GM18511 (cell line): ENCODE results near the gene MYO16.

ENCODE experiments used
- ATAC-seq: cut with Tn5 transposase; IDR thresholded peaks from one replicate; pipeline ENCODE4 v1.9.1; 2021; ENCODE audit warnings: mild to moderate bottlenecking, moderate library complexity; ENCODE audit not compliant: unreplicated experiment

MYO16 gene

GRCh38 chr13:108662528-108662927 is 33.1 kb downstream of the MYO16 start:
- ATAC-seq = no peak

DNA sequence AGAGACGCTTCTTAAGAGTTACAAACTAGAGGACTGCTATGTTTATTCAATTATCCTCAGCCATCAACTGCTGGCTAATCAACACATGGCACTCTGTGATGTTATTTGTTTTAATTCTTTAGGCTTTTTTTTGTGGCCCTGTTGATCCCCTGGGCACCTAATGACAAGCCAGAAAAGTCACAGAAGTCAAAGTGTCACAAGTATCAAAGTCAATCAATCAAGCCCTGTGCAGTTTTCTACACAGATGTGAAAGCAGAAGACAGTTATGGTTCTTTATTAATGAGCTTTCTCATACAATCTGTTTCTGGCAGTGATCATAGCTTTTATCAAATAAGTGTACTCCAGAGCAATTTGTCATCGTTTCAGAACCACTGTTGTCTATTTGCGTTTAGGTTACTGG is 34.3 kb downstream of the MYO16 start:
- ATAC-seq = no peak

- ATAC-seq = no peak
Measured at GRCh38 chr13:108667205-108667604, 37.8 kb downstream of the MYO16 start.

GRCh38 chr13:108669381-108669780 is 40.0 kb downstream of the MYO16 start:
- ATAC-seq = no peak

DNA sequence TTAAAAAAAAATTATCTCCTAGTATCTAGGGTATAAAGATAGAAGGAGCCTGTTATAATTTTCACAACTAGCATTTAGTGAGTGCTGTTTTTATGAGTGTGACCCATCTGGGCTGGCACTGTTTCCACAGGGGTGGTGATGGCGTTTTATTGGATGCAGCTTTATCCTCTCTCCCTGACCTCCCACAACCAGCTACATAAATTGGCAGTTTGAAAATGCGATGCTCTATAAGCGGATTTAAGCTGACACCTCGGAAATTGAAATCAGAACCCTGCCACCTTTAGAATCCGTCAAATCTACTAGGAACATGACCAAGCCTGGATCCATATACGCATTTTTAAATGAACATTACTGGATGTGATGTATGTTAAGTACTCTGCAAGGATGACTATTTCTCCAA is 44.9 kb downstream of the MYO16 start:
- ATAC-seq = no peak

DNA sequence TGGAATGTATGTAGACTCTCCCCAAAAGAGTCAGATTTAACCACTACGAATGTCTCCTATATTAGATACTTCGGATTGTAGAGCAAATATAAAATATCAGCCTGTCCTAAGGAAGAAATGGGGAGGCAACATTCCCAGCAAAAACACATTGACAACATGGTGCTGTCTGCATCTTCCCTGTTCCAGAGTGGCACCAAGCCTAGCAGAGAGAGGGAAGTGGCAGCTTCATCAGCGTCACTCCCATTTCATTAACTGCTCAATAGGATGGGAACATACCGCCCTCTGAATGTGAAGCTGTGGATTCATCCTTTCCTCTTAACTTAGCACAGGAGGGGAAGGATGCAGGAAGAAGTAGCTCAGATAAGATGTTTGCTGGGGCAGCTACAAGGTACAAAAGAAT is 45.4 kb downstream of the MYO16 start:
- no peak for ATAC-seq

GRCh38 chr13:108676620-108677019 is 47.2 kb downstream of the MYO16 start:
- no peak for ATAC-seq

- ATAC-seq = no peak
Measured at GRCh38 chr13:108677806-108678205, 48.4 kb downstream of the MYO16 start.

DNA sequence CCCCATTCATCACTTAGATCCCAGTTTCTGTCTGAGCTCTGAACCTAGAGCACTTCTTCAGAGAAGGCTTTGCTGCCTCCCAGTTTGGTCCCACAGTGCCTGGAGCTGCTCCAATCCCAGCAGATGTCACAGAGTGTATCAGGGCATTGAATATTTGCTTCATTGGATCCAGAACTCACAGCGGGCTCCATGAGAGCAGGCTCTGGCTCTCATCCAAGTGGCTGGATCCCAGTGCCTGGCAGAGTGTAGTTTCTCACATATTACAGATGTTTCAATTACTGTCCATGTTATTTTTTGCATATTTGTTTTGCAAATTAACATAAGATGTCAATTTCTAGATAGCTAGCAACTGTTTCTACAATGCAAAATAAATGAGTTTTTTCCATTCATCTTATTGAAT is 50.6 kb downstream of the MYO16 start:
- no peak for ATAC-seq

- no peak for ATAC-seq
Measured at GRCh38 chr13:108681986-108682575, 52.7 kb downstream of the MYO16 start.

- no peak for ATAC-seq
Measured at GRCh38 chr13:108682714-108683113, 53.3 kb downstream of the MYO16 start.

GRCh38 chr13:108686027-108686426 is 56.6 kb downstream of the MYO16 start:
- ATAC-seq = no peak

- no peak for ATAC-seq
Measured at GRCh38 chr13:108690726-108691125, 61.3 kb downstream of the MYO16 start.

DNA sequence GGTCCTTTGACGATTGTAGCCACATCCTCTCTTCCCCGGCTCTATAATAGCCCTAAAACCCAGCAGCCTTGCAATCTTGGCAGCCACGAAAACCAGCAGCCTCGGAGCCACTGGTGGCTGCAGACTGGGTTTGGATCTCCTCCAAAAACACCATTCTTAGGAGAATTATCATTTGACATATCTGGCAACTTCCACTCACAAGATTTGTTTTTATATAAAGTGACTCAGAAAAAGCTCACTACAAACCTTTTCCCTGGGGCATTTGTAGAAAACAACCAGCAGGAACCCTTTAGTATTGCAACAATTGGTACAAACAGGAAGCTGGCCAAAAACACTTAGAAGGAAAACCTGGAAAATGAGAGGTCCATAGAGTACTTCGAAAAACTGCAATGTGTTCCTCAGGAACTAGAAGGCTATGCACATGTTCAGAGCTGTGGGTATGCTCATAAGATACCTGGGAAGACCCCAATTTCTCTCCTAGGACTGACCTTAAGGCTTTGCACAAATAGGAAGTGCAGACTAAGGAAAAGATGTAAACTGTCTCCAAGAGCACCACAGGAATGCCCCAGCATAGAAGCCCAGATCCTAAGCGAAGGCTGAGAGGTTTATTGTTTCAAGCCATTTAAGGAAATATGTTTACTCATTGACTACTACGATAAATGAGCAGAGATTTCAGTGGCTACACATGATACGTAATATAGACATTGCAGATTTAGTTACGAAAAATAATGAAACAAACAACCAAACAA is 71.2 kb downstream of the MYO16 start:
- ATAC-seq = no peak

DNA sequence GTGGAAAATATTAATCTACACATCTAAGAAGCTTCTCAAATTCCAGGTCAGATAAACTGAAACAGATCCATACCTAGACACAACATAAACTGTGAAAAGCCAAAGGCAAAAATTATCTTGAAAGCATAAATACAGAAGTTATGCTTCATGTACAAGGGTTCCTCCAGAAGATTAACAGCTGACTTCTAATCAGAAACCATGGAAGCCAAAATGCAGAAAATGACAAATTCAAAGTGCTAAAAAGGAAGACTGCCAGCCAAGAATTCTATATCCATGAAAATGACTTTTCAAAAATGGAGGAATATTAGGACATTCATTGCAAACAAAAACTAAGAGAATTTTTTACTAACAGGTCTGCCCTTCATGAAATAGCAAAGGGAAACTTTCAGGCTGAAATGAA is 72.8 kb downstream of the MYO16 start:
- ATAC-seq = no peak

GRCh38 chr13:108705031-108705430 is 75.6 kb downstream of the MYO16 start:
- no peak for ATAC-seq

DNA sequence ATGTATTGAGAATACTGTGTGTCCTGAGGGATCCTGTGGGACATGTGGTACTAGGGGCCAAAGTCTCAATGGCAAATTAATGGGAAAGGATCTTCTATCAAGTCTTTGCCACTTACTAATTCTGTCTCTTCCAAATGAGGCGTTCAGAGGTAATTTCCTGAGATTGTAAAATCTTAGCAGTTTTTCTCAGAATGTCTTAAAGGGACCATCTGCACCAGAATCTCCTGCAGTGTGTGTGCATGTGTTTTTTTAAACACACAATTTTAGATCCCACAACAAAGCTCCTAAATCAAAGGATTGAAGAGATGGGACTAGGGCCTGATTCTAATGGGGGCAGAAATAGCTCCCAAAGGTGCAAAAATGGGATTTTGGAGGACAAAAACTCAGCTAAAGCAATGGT is 78.2 kb downstream of the MYO16 start:
- ATAC-seq = no peak

GRCh38 chr13:108708921-108709320 is 79.5 kb downstream of the MYO16 start:
- no peak for ATAC-seq

DNA sequence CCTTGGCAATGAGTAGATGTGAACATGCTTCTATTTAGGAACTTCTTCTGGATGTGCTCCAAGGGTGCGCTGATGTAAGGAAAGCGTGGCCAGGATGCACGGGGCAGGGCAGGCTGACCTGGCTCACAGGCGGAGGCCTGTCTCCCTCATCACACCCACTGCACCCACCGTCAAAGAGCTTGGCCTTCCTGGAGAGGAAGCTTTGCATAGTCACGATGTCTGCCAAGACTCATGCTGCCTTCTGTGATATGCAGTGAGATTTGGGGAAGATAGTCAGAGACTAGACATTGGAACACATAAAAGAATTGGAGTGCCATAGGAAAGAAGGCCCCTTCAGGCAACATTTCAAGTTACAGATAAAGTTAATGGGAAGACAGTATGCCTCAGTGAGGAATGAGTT is 82.0 kb downstream of the MYO16 start:
- ATAC-seq = no peak

- ATAC-seq = no peak
Measured at GRCh38 chr13:108725471-108725870, 96.1 kb downstream of the MYO16 start.

DNA sequence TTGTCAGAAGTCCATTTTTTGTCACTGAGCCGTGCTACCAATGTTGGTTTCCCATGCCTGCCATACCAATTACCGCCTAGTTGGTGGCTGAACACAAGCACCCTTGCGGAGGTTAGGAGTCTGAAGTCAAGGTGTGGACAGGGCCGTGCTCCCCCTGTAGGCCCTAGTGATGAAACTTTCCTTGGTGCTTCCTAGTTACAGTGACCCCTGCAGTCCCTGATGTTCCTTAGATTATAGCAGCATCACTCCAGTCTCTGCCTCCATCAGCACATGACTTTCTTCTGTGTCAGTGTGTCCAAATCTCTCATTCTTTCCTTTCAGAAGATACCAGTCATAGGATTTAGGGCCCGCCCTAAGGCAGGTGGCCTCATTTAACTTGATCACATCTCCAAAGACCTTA is 99.0 kb downstream of the MYO16 start:
- no peak for ATAC-seq

DNA sequence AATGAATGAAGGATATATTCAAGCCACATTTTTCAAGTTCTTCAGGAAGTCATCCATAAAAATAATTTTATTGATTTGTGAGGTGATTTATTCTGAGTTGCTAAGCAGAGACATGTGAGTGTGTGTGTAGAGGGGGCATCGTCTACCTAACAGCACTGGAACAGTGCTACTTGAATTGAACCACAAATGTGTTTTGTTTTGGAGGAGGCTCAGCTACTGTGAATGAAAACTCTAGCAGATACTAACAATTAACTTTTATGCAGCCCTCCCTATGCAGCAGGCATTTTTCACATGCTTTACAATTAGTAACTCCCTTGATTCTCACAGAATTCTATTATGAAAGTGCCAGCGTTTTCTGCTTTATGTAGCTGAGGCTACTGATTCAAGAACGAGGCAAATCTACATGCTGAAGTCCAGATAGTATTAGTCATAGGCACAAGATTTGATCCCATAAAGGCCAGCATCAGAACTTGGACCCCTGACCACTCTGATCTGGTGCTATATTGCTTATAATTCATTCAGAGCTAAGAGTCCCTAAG is 103.7 kb downstream of the MYO16 start:
- ATAC-seq = no peak

DNA sequence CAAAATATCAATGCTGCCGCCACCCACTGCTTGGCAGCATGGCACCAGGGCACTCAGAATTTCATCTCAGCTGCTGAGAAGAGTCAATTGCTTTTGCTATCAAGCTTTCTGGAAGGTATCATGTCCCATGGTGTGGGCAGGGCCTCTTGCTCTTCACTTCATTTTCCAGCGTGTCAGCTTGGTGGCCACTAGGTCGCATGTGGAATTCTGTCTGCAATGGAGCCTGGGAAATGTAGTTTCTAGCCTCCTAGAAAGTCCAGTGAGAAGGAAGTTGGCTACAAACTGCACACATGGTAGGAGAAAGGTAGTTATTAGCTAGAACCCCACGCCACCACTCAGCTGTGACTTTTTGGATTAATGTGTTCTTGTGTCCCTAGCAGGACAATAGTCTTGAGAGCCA is 105.3 kb downstream of the MYO16 start:
- ATAC-seq = no peak
